ENCODE results near the gene KLF16. TPM values are rescaled to one million over a fixed set of nuclear protein-coding genes. Genes with fewer than 3 reads are reported as not detected.

The KLF16 gene
- total and polyA plus RNA-seq, 9 of the 15 experiments (the other 6 are each of a cell fraction or from before 2014, with no cell fraction given): 0.04 to 60.4 (median 6.8) TPM

- TF ChIP-seq DLX4 (CRISPR knock-in tag; IDR thresholded peaks at IDR 0.05) (no peak), MEF2D (tag; conservative IDR thresholded peaks at IDR 0.05; ENCODE audit: low read depth) (no peak), ZNF407 (IDR thresholded peaks at IDR 0.05; ENCODE audit: low read depth) (no peak), DIDO1 (tag; IDR thresholded peaks at IDR 0.05; ENCODE audit: low read depth) (no peak), MCM5 (IDR thresholded peaks at IDR 0.05; ENCODE audit: low read depth) (no peak), ZNF197 (CRISPR knock-in tag; IDR thresholded peaks at IDR 0.05; ENCODE audit: low read depth) (no peak), MED1 (CRISPR knock-in tag; IDR thresholded peaks at IDR 0.05; ENCODE audit: borderline replicate concordance) (no peak), ZNF3 (CRISPR knock-in tag; IDR thresholded peaks at IDR 0.05) (no peak), HNRNPLL (IDR thresholded peaks at IDR 0.05; ENCODE audit: low read depth, low read length, poor library complexity, severe bottlenecking) (no peak), TEAD4 (IDR thresholded peaks at IDR 0.05; ENCODE audit: low read length) (0 out of 2 replicates have a peak, but pooled peaks have one; percentile 7), TEAD4 (CRISPR knock-in tag; IDR thresholded peaks at IDR 0.05; ENCODE audit: borderline replicate concordance) (no peak), CREB3L1 (IDR thresholded peaks at IDR 0.05; ENCODE audit: borderline replicate concordance, low read depth) (no peak), GABPB1 (CRISPR knock-in tag; IDR thresholded peaks at IDR 0.05) (peak; percentile 47; the same call in 1 of the 2 replicates), ZBTB33 (CRISPR knock-in tag; IDR thresholded peaks at IDR 0.05) (no peak), SIN3A (IDR thresholded peaks at IDR 0.05; ENCODE audit: borderline replicate concordance in 2 of 2, control insufficient read depth in 1 of 2, low read depth in 2 of 2, low read length in 2 of 2) (peak in 1 of 2 experiments; percentile 49; a peak in 1 of 4 replicates)
Observed at GRCh38 chr19:1853295-1854038, 9.9 kb downstream of the KLF16 start (continued).
